Skeletal muscle tissue (tissue), 4 donors: ENCODE data around the gene RUSC2. TPM values are rescaled to one million over a fixed set of nuclear protein-coding genes. Genes with fewer than 3 reads are reported as not detected.

ENCODE experiments used
- H3K27ac ChIP-seq: one replicate; pipeline ENCODE4 v1.7.0; 2013; ENCODE audit warnings: mild to moderate bottlenecking, low read depth, low read length, inconsistent platforms
- H3K27me3 ChIP-seq, 3 donors: one replicate each; pipeline ENCODE4 v1.7.0; 2013; ENCODE audit warnings: low read length in 3 of 3; ENCODE audit not compliant: control insufficient read depth in 3 of 3, insufficient read depth in 3 of 3
- H3K36me3 ChIP-seq, 3 donors: one replicate each; pipeline ENCODE4 v1.7.0; 2013; ENCODE audit warnings: low read length in 3 of 3; ENCODE audit not compliant: control insufficient read depth in 3 of 3, insufficient read depth in 3 of 3
- H3K4me1 ChIP-seq, 3 donors: one replicate each; pipeline ENCODE4 v1.7.0; 2013; ENCODE audit warnings: low read length in 3 of 3, mild to moderate bottlenecking in 3 of 3; ENCODE audit not compliant: control insufficient read depth in 3 of 3, insufficient read depth in 3 of 3
- H3K4me3 ChIP-seq, 3 donors: one replicate each; pipeline ENCODE4 v1.7.0; 2013; ENCODE audit warnings: low read length in 3 of 3
- H3K9ac ChIP-seq, 3 donors: one replicate each; pipeline ENCODE4 v1.7.0; 2013; ENCODE audit warnings: low read length in 3 of 3, mild to moderate bottlenecking in 3 of 3, moderate library complexity in 2 of 3, low read depth in 1 of 3
- H3K9me3 ChIP-seq, 3 donors: one replicate each; pipeline ENCODE4 v1.7.0; 2013; ENCODE audit warnings: low read length in 3 of 3; ENCODE audit not compliant: control insufficient read depth in 3 of 3
- total RNA-seq: library from RNA; depleted of rRNA; stranded (reverse); fragments of >200 nt; gene quantifications from one replicate; pipeline ENCODE4 v1.2.3, GENCODE V29; 2014
- donor health status: Osteomylitis.

RUSC2 gene
- total RNA-seq, 1 donor from 2014 or later, result 29.2 TPM

DNA sequence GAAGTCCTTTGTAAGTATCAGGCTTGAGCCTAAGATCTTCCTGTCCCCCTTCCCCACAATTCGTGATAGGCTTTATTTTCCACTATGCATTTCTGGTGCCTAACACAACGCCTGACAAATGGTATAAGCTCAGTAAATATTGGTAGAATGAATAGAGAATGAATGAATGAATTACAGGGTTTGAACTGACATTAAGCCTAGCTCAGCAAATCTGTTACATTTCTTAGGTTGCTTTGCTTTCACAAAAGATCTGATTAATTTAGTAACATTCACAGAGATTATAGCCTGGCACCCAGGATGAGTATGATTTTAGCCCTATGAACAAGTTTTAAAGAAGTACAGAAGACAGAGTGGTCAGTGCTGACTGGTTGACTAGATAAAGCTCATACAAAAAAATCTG, 16.4 kb downstream of the RUSC2 start:
- Histone ChIP-seq H3K36me3 (no peaks in the 10 kb centered on the region), H3K9ac (no peak overlapping the region), H3K27me3 (no peaks in the 10 kb centered on the region), H3K4me1 (peaks cover 16 to 31% (median 30%) of the 10 kb centered on the region in 3 donors), H3K9me3 (no peaks in the 10 kb centered on the region), H3K27ac (no peak overlapping the region), H3K4me3 (no peak overlapping the region)

DNA sequence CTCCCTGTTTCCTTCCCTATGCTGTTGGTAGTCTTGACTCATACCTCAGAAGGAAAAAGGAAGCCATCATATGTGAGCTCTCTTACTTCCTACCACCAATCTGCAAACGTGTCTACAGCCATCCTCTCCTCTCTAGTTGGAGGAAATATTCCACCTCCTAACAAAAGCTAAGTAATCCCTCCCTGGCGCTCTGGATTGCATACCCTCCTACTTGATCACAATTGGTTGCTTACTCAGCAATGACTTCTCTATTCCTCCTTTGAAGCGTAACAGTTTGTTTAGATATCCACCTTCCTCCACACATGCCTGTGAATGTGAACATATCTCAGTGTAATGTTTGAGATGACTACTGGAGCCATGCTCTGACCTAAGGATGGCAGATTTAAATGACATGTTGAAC, 18.2 kb downstream of the RUSC2 start:
- Histone ChIP-seq H3K27ac (peak overlapping the region; percentile 32), H3K4me1 (peaks cover 20 to 36% (median 35%) of the 10 kb centered on the region in 3 donors), H3K9ac (no peak overlapping the region), H3K9me3 (no peaks in the 10 kb centered on the region), H3K36me3 (no peaks in the 10 kb centered on the region), H3K4me3 (no peak overlapping the region), H3K27me3 (no peaks in the 10 kb centered on the region)

DNA sequence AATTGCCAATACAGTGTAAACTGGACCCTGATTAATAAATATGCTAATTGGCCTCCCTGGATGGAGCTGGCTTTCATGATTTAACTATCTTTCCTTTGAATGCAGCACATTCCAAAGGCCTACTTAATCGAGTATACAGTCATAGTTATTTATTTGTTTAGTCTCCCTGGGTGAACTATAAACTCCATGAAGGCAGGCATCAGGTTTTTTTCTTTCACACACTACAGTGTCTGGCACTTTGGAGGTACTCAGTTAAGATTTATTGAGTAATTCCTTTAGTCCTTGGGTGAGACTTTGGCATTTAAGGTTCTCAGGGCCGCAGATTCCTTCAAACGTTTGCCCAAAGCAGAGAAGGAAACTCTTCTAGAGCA, 20.5 kb downstream of the RUSC2 start:
- no peaks in the 10 kb centered on the region for H3K36me3 ChIP-seq
- H3K4me3 ChIP-seq, result peak overlapping the region in 2 of 3 donors; percentile 5 to 52
- no peaks in the 10 kb centered on the region for H3K27me3 ChIP-seq
- no peaks in the 10 kb centered on the region for H3K9me3 ChIP-seq
- H3K27ac ChIP-seq, result peak overlapping the region; percentile 92
- H3K4me1 ChIP-seq, result peaks cover 34 to 52% (median 42%) of the 10 kb centered on the region in 3 donors
- H3K9ac ChIP-seq, result peak overlapping the region in 1 of 3 donors; percentile 63

DNA sequence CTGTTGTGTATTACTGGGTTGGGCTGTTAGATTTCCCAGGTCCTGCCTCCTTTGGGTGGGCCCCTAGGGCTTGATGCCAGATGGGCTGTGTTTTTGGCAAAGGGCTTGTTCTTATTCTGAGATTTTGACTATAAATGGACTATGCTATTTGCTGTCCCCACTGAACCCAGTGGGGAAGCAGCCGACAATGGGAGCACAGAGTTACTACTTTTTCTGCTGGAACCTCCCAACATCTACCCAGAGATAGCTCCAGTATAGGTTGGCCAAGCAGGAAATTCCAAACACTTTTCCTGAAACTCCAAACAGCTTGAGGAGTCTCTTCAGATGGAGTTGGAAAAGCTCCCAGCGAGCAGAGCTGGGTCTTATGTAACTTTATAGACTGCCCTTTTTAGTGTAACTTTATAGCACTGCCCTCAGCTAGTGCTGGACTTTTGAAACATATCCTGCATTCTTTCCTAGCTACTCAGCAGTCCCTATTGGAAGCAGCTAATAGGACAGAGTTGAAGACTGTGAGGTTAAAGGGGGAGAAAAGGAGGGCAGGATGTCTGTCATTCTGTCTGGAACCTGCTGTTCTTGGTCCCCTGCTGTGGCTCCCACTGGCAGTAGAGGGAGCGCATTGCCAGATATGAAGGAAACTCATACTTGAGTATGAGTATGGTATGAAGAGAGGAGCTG, 21.0 kb downstream of the RUSC2 start:
- Histone ChIP-seq H3K4me3 (peak overlapping the region; percentile 17 to 52 (median 46)), H3K36me3 (no peaks in the 10 kb centered on the region), H3K9ac (peak overlapping the region; percentile 36 to 66 (median 63)), H3K27ac (peak overlapping the region; percentile 92), H3K4me1 (peaks cover 37 to 56% (median 46%) of the 10 kb centered on the region in 3 donors), H3K27me3 (no peaks in the 10 kb centered on the region), H3K9me3 (no peaks in the 10 kb centered on the region)

DNA sequence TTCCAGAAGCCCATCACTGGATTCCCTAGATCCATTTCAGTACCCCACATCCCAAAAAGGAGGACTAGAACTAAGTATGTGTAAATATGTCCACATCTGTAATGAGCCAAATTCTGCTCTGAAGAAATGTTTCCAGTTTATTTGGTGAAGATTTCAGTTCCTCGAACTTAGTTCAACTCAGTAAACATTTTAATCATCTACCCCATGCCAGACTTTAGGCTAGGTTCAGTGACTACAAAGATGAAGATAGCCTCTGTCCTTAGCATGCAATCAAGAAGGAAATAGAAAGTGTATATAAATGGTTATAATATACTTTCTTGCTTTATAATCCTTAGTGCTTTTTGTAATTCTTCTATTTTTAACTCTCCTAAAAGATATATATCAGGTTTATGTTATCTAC, 21.5 kb downstream of the RUSC2 start:
- Histone ChIP-seq H3K27ac (peak overlapping the region; percentile 92), H3K4me1 (peaks cover 43 to 61% (median 51%) of the 10 kb centered on the region in 3 donors), H3K9me3 (no peaks in the 10 kb centered on the region), H3K27me3 (no peaks in the 10 kb centered on the region), H3K36me3 (no peaks in the 10 kb centered on the region), H3K4me3 (peak overlapping the region; percentile 17 to 52 (median 46)), H3K9ac (peak overlapping the region; percentile 36 to 66 (median 54))

DNA sequence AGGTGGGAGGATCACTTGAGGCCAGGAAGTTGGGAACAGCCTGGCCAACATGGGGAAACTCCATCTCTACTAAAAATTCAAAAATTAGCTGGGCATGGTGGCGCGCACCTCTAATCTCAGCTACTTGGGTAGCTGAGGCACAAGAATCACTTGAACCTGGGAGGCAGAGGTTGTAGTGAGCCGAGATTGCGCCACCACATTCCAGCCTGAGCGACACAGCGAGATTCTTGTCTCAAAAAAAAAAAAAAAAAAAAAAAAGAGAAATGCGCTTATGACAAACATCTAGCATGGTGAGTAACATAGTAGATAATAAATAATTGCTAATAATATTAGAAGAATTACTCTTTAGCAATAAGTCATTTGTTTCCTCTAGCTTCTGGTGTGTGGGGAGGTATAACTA, 25.9 kb downstream of the RUSC2 start:
- Histone ChIP-seq H3K27me3 (no peaks in the 10 kb centered on the region), H3K9ac (no peak overlapping the region), H3K4me3 (no peak overlapping the region), H3K27ac (peak overlapping the region; percentile 99), H3K36me3 (no peaks in the 10 kb centered on the region), H3K4me1 (peaks cover 75 to 81% (median 78%) of the 10 kb centered on the region in 3 donors), H3K9me3 (no peaks in the 10 kb centered on the region)

DNA sequence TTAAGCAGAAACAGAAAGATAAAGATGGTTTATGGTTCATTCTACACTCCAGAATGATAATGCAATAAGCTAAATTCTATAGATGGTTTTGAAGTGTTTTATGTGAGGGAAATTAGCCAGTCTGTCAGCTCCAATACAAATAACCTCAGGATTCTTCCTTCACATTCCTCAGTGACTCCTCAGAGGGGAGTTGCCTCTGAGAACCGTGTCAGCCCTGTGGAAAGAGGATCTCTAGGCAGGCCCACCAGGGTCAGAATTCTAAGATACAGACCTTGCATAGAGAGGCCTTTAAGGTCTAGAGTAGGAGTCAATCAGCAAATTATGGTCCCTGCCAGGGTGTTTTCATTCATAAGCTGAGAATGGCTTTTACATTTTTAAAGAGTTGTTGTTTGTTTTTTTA, 26.6 kb downstream of the RUSC2 start:
- Histone ChIP-seq H3K4me1 (peaks cover 76 to 81% (median 79%) of the 10 kb centered on the region in 3 donors), H3K4me3 (no peak overlapping the region), H3K9ac (peak overlapping the region in 2 of 3 donors; percentile 18 to 43), H3K27ac (peak overlapping the region; percentile 99), H3K27me3 (no peaks in the 10 kb centered on the region), H3K36me3 (no peaks in the 10 kb centered on the region), H3K9me3 (no peaks in the 10 kb centered on the region)

DNA sequence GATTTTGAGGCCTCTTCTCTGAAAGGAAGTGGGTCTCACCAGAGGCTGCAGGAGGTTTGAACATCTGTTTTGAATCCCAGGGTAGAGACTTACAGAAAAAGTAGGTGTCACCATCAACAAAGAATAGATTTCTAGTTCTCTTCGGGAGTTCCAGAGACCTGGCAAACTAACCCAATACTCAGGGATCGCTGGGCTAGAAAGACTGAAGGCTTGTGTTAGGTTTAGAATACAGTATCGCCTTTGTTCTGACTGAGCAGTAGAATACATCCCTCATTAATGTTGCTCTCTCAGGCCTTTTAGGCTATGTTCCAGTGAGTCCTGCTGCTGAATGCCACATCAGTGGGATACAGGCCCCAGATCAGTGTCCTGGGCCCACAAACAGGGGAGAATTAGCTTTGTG, 27.2 kb downstream of the RUSC2 start:
- no peaks in the 10 kb centered on the region for H3K36me3 ChIP-seq
- H3K27ac ChIP-seq, result peak overlapping the region; percentile 99
- H3K9ac ChIP-seq, result peak overlapping the region; percentile 40 to 57 (median 55)
- no peak overlapping the region for H3K4me3 ChIP-seq
- H3K4me1 ChIP-seq, result peaks cover 79 to 86% (median 84%) of the 10 kb centered on the region in 3 donors
- H3K9me3 ChIP-seq, result no peaks in the 10 kb centered on the region
- no peaks in the 10 kb centered on the region for H3K27me3 ChIP-seq

DNA sequence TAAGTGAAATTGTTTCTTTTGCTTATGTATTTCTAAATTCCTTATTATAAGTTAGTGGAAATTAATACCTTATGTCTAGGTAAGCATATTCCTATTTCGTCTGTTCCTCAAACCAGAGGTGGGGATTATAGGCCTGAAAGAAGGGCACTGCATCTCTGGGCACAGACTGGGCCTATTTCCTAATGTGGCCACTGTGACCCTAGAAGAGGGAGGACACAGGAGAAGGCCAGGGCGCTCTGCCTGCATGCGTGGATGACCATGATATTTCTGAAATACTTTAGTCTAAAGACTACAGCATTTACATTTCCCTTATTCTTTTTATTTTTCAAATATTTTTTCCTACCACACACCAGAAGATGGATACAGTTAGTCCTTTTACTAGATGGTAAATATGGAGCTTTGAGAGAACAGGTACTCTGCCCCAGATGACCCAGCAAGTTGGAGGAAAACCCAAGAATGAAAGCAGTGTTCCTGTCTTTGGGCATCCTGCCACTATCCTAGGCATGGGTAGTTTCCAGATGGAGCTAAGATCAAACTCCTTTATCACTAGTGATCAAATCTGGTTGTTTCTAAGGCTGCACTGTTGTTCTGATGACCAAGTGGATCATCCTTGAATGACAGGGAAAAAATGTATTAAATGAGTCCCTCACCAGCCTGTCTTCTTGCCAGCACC, 27.8 kb downstream of the RUSC2 start:
- Histone ChIP-seq H3K36me3 (no peaks in the 10 kb centered on the region), H3K27me3 (no peaks in the 10 kb centered on the region), H3K9ac (peak overlapping the region; percentile 55 to 68 (median 65)), H3K4me1 (peaks cover 81 to 89% (median 86%) of the 10 kb centered on the region in 3 donors), H3K4me3 (peak overlapping the region in 1 of 3 donors; percentile 44), H3K27ac (peak overlapping the region; percentile 99), H3K9me3 (no peaks in the 10 kb centered on the region)

DNA sequence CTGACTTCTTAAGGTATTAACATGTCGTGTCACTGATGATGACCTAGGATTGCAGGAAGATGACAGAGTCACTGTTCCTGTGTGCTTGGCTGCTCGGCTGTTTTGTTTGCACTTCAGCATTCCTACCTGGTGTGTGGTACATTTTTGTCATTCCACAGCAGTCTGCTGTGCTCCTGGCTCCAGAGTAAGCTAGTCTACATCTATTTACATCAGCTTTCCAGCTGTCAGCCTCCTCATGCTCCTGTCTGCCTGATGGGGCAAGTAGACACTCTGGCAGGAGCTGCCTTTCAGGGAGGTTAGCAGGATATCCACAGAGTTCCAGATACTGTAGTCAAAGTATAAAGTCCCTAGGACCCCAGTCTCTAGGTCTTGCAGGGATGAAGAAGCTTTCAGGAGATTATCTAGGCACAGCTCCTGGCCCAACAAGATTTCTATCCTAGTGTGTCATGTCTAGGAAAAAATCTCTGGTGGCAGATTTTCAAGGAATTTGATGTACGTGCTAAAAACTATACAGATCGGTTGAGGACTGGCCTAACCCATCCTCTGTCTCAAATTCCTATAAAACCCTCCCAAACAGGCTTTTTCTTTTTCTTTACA, 28.4 kb downstream of the RUSC2 start:
- Histone ChIP-seq H3K27ac (peak overlapping the region; percentile 99), H3K27me3 (no peaks in the 10 kb centered on the region), H3K9me3 (no peaks in the 10 kb centered on the region), H3K9ac (peak overlapping the region; percentile 65 to 74 (median 68)), H3K4me3 (peak overlapping the region; percentile 25 to 44 (median 25)), H3K4me1 (peaks cover 78 to 89% (median 87%) of the 10 kb centered on the region in 3 donors), H3K36me3 (no peaks in the 10 kb centered on the region)
